T-helper 1 cell treated with Interleukin-12 subunit alpha and Interleukin-12 subunit beta and Interleukin-4 antibody, amounts not matched to agents 30 μg/mL and 1 μg/mL, for 36 hours (primary cell): ENCODE measurements around the gene TUBGCP6.

ENCODE experiments used
- H3K27ac Mint-ChIP-seq: one replicate; pipeline ENCODE4 v1.8.0; 2021; ENCODE audit warnings: mild to moderate bottlenecking, mixed read lengths
- H3K27me3 Mint-ChIP-seq: one replicate; pipeline ENCODE4 v1.8.0; 2021; ENCODE audit warnings: low read depth, mixed read lengths
- H3K36me3 Mint-ChIP-seq: one replicate; pipeline ENCODE4 v1.8.0; 2021; ENCODE audit warnings: low read depth, mixed read lengths
- H3K4me1 Mint-ChIP-seq: one replicate; pipeline ENCODE4 v1.8.0; 2021; ENCODE audit warnings: low read depth, mixed read lengths
- H3K4me3 Mint-ChIP-seq: one replicate; pipeline ENCODE4 v1.8.0; 2021; ENCODE audit warnings: mild to moderate bottlenecking, moderate library complexity, mixed read lengths
- H3K9me3 Mint-ChIP-seq: one replicate; pipeline ENCODE4 v1.8.0; 2021; ENCODE audit warnings: mixed read lengths

The TUBGCP6 gene

GRCh38 chr22:50252082-50253045 lies 7.5 kb upstream of the TUBGCP6 start:
- Mint-ChIP-seq H3K4me3 (no peak overlapping the region), H3K9me3 (no peaks in the 10 kb centered on the region), H3K27ac (no peak overlapping the region), H3K27me3 (no peaks in the 10 kb centered on the region), H3K4me1 (peaks cover 8% of the 10 kb centered on the region), H3K36me3 (peaks cover 6% of the 10 kb centered on the region)

- H3K27me3 Mint-ChIP-seq, result no peaks in the 10 kb centered on the region
- H3K36me3 Mint-ChIP-seq, result peaks cover 8% of the 10 kb centered on the region
- no peaks in the 10 kb centered on the region for H3K9me3 Mint-ChIP-seq
- peaks cover 8% of the 10 kb centered on the region for H3K4me1 Mint-ChIP-seq
- H3K4me3 Mint-ChIP-seq, result no peak overlapping the region
- H3K27ac Mint-ChIP-seq, result no peak overlapping the region
Observed at GRCh38 chr22:50251477-50252081, 6.8 kb upstream of the TUBGCP6 start.

- Mint-ChIP-seq H3K4me3 (peak within 1 kb of the TSS; percentile 84), H3K27ac (peak within 1 kb of the TSS; percentile 76), H3K9me3 (no peaks in the 10 kb centered on the region), H3K36me3 (peaks cover 8% of the 10 kb centered on the region), H3K4me1 (peaks cover 8% of the 10 kb centered on the region), H3K27me3 (no peaks in the 10 kb centered on the region)
Observed at GRCh38 chr22:50250555-50251476, 6.0 kb upstream of the TUBGCP6 start, which contains the start of gene HDAC10. HDAC10 (minus strand) TSS chr22:50251265; CDS start chr22:50251032, 233 bp downstream.

GRCh38 chr22:50250249-50250554 lies 5.4 kb upstream of the TUBGCP6 start:
- H3K27ac Mint-ChIP-seq, result peak overlapping the region; percentile 31
- peak overlapping the region; percentile 84 for H3K4me3 Mint-ChIP-seq
- H3K36me3 Mint-ChIP-seq, result peaks cover 8% of the 10 kb centered on the region
- no peaks in the 10 kb centered on the region for H3K9me3 Mint-ChIP-seq
- H3K4me1 Mint-ChIP-seq, result peaks cover 8% of the 10 kb centered on the region
- H3K27me3 Mint-ChIP-seq, result no peaks in the 10 kb centered on the region

- Mint-ChIP-seq H3K9me3 (no peaks in the 10 kb centered on the region), H3K4me1 (peaks cover 10% of the 10 kb centered on the region), H3K4me3 (peak overlapping the region; percentile 84), H3K36me3 (peaks cover 11% of the 10 kb centered on the region), H3K27me3 (no peaks in the 10 kb centered on the region), H3K27ac (no peak overlapping the region)
Observed at GRCh38 chr22:50249341-50250248, 4.8 kb upstream of the TUBGCP6 start.

- H3K36me3 Mint-ChIP-seq, result peaks cover 11% of the 10 kb centered on the region
- H3K9me3 Mint-ChIP-seq, result no peaks in the 10 kb centered on the region
- no peaks in the 10 kb centered on the region for H3K27me3 Mint-ChIP-seq
- peaks cover 12% of the 10 kb centered on the region for H3K4me1 Mint-ChIP-seq
- peak overlapping the region; percentile 34 for H3K4me3 Mint-ChIP-seq
- no peak overlapping the region for H3K27ac Mint-ChIP-seq
Observed at GRCh38 chr22:50248196-50249081, 3.6 kb upstream of the TUBGCP6 start.

- Mint-ChIP-seq H3K36me3 (peaks cover 11% of the 10 kb centered on the region), H3K4me1 (peaks cover 13% of the 10 kb centered on the region), H3K4me3 (peak overlapping the region; percentile 34), H3K9me3 (no peaks in the 10 kb centered on the region), H3K27me3 (no peaks in the 10 kb centered on the region), H3K27ac (peak overlapping the region; percentile 80)
Observed at GRCh38 chr22:50247748-50248147, 2.9 kb upstream of the TUBGCP6 start.

- Mint-ChIP-seq H3K27me3 (no peaks in the 10 kb centered on the region), H3K27ac (peak overlapping the region; percentile 26), H3K4me3 (peak overlapping the region; percentile 46), H3K4me1 (peaks cover 21% of the 10 kb centered on the region), H3K36me3 (peaks cover 14% of the 10 kb centered on the region), H3K9me3 (no peaks in the 10 kb centered on the region)
Observed at GRCh38 chr22:50246242-50247175, 1.7 kb upstream of the TUBGCP6 start.

- peak overlapping the region; percentile 100 for H3K27ac Mint-ChIP-seq
- peaks cover 15% of the 10 kb centered on the region for H3K36me3 Mint-ChIP-seq
- no peaks in the 10 kb centered on the region for H3K27me3 Mint-ChIP-seq
- no peaks in the 10 kb centered on the region for H3K9me3 Mint-ChIP-seq
- H3K4me3 Mint-ChIP-seq, result peak overlapping the region; percentile 100
- H3K4me1 Mint-ChIP-seq, result peaks cover 26% of the 10 kb centered on the region
Observed at GRCh38 chr22:50245214-50246072, 620 bp upstream of the TUBGCP6 start.

GRCh38 chr22:50243685-50244419 lies 971 bp downstream of the TUBGCP6 start:
- Mint-ChIP-seq H3K9me3 (no peaks in the 10 kb centered on the region), H3K4me3 (peak overlapping the region; percentile 100), H3K36me3 (peaks cover 19% of the 10 kb centered on the region), H3K4me1 (peaks cover 22% of the 10 kb centered on the region), H3K27ac (peak overlapping the region; percentile 100), H3K27me3 (no peaks in the 10 kb centered on the region)

- no peaks in the 10 kb centered on the region for H3K9me3 Mint-ChIP-seq
- H3K36me3 Mint-ChIP-seq, result peaks cover 18% of the 10 kb centered on the region
- peak overlapping the region; percentile 31 for H3K27ac Mint-ChIP-seq
- no peaks in the 10 kb centered on the region for H3K27me3 Mint-ChIP-seq
- H3K4me3 Mint-ChIP-seq, result peak overlapping the region; percentile 100
- H3K4me1 Mint-ChIP-seq, result peaks cover 23% of the 10 kb centered on the region
Observed at GRCh38 chr22:50242406-50242949, 2.3 kb downstream of the TUBGCP6 start.
